NCI-H1436 (cell line): ENCODE measurements around the gene BAAT.
"Not testable (repeated sequence)": the region's sequence is repeated elsewhere in the genome, so short reads cannot be mapped to it uniquely, and the experiment has no call there.

Experiments
- DNase-seq: peaks from one replicate; lab custom pipeline; 2025; lab: John Stamatoyannopoulos, UW

Gene BAAT

DNA sequence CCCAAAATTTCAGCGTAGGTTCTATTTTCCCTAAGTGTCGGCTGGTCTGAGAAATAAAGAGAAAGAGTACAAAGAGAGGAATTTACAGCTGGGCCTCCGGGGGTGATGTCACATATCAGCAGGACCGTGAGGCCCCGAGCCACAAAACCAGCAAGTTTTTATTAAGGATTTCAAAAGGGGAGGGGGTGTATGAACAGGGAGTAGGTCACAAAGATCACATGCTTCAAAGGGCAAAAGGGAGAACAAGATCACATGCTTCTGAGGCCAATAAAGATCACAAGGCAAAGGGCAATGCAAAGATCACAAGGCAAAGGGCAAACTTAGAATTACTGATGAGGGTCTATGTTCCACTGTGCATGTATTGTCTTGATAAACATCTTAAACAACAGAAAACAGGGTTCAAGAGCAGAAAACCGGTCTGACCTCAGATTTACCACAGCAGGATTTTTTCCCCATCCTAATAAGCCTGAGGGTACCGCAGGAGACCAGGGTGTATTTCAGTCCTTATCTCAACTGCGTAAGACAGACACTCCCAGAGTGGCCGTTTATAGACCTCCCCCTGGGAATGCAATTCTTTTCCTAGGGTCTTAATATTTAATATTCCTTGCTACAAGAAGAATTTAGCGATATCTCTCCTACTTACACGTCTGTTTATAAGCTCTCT lies at the start of gene BAAT:
BAAT (minus strand) TSS at position 134 of the 664 bp plus-strand sequence. CDS start 13,602 bp downstream, outside the sequence.
- DNase-seq = not testable (repeated sequence)

DNA sequence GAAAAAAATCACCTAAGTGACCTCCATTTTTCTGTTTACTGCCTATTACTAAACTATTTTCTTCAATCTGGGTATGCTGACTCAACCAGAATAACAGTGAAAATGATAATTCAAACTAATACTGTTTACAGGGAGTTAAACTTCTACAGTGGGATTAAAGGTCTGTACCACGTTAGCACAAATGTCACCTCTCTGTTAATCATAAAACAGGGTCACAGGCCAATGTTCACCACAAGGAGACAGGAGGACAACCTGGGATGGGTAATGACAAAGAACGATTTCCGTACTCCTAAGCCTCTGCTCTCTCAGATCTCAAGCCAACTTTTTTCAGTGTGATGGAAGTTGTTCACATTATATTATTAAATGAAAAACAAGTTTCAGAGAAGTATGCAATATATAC lies 48.4 kb upstream of the BAAT start:
- no peak for DNase-seq

DNA sequence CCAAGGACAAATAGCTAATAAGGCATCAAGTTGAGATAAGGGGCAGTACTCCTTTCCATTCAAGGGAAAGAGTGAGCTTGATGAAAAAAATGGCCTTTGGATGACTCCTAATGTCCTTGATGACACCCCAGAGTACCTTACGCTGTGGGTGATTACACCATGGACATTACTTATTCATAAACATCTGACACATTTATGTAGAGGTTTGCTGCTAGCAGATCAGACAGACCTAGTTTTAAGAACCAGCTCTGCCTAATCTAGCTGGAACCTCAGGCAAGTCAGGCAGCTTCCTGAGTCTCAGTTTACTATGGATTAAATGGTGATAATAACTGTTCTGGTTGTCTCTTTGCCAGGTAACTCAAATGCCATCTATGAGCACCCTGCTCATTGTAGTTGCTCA lies 47.9 kb upstream of the BAAT start:
- no peak for DNase-seq

DNA sequence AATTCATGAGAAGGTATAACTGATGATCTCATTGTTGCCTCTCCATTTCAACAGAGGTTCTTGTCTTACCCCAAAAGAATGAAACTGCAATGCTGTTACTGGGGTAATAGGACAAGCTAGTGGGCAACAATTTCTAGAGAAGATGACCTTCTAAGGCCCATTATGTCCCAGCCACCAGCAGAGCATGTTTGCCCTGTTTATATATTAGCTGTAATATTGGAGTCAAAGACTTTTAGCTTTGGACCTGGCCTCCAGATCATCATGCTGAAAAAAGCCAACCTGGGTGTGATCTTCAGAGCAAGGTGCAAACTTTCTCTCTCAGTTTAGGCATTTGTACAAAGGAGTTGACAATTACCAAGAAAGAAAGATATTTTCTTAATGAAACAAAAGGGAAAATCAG lies 47.4 kb upstream of the BAAT start:
- no peak for DNase-seq

DNA sequence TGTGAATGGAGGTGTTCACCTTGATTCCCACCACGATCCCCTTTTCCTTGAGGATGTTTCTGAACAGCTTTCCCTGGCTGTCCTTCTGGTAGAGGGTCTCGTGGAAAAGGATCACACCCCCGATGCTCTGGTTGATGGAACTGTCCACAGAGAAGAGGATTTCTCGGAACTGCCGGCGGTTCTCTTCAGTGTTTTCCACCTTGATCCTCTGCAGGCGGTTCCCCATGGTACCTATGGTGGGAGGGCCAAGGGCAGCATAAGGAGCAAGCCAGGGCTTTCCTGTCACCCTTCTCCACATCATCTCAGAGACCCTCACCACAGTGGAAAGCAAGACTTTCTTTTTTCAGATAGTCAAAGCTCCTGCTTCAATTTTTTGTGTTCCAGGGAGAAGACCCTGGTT lies 44.9 kb upstream of the BAAT start:
- no peak for DNase-seq

DNA sequence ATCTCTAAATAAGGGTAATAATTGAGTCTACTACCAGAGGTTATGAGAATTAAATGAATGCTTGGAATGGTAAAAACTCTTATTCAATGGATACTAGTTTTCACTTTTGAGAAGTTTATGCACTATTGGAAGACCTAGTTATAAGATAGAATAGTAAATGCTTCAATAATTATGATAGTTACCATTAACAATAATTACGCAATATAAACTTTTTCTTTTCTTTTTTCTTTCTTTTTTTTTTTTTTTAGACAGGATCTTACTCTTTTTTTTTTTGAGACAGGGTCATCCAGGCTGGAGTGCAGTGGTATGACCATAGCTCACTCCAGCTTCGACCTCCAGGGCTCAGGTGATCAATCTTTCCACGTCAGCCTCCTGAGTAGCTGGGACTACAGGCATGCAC lies 44.1 kb upstream of the BAAT start:
- DNase-seq = no peak

DNA sequence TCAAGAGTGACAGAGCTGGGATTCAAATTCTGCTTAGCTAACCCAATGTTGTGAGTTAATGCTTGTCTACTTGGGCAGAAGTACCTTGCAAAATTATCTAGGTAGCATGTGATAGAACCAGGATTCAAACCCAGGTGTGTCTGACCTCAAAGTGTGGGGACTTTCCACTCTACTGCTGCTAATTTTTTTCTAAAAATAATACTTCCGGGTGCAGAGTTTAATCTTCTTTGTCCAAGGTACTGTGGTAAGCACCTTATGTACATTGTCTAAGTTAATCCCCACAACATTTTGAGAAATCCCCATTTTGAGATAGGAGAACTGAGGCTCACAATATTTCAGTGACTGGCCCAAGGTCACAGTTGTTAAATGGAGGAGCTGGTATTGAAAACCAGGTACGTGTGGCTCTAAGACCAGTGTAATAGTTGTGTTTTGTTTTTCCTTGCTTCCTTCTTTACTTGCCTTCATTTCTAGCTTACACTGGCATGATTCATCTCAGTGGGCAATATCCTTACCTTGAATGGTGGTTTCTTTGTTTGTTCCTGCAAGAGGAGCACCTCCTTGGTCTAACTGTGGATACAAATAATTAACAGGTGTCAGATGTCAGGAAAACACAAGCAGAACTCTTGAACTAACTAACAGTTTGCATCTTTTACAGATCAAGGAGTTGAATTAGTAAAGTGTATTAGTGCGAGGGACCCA lies 43.3 kb upstream of the BAAT start:
- no peak for DNase-seq

DNA sequence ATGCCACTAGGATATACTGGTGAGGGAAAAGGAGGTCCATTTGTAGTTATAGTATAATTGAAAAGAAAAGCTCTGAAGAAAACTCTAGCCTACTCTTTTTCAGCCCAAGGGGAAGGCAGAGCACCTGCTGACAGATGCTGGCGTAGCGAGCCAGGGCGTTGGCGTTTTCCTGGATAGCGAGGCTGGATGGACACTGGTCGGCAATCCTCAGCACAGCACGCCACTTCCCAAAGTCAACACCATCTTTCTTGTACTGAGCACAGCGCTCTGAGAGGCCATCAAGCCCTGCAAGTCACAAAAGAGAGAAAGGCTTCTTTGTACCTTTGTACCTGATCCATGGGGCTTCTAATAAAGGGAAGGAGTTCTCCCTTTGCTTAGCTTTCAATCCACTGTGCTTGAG lies 42.6 kb upstream of the BAAT start:
- DNase-seq = no peak

DNA sequence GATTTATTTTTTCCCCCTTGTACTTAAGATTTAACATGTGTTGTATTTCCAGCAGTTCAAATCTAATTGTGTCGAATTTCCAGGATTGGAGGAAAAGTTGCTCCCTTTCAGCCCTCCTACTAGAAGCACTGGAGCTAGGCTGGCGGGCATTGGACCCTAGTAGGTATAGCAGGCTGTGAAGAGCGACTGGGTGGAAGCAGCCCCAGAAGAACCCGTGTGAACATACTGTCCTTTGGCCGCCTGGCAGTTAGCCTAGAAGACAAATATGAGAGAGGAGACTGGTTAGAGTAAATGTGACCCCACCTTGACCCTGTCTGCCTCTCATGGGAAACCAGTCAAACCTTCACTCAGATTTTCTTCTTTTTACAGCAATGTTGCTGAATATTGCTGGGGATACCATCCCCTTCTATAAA lies 36.9 kb upstream of the BAAT start:
- no peak for DNase-seq

DNA sequence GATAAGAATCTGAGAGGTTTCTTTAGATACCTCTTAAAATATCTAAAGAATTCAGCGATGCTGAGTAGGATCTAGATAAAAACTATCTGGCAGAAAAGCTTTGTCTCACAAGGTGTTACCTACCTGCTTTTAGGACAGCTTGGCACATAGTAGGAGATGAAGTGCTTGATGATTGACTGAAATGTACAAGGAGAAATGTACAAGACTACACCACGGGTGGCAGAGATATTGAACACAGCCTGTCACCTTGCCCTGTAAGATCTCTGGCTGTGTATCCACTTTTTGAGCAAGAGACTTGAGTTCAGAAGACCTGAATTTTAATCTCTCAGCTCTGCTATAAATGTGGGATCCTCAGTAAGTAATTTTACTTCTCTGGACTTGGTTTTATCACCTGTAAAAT lies 35.1 kb upstream of the BAAT start:
- no peak for DNase-seq

DNA sequence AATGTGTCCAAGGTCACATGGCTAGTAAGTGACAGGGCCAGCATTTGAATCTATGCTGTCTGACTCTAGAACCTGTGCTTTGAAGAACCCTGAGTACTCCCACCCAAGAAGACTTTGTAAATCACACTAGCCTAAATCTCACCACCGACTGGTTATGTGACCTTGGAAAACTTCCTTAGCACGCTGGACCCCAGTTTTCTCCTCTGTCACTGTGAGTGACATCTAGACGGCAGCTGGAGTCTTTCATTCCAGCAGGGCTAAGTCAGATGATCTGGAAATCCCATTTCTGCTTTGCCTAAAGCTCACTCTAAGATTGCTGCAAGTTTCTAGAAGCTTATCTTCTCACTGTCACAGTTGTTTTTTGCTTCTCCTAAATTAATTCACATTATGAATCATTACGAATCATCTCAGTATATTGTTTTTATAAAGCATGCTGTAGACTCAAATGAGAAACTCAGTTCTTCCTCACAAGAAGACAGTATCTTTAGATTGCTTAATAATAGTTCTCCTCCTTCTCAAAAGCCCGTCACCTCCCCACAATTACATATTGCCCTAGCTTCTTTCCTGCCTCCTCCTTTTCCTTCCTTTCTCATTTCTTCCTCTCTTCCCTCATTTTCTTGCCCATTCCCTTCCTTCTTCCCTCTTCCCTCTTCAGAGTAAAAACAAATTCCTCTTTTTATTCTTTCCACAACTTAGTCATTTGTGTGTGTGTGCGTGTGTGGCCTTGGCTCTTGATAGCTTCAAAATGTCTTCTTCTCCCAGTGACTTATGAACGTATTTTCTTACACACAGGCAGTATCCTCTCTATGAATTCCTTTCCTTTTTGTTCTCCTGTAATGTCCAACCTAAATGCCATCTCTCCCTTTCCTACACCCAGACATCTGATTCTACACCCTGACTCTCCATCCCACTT lies 34.0 kb upstream of the BAAT start:
- no peak for DNase-seq

DNA sequence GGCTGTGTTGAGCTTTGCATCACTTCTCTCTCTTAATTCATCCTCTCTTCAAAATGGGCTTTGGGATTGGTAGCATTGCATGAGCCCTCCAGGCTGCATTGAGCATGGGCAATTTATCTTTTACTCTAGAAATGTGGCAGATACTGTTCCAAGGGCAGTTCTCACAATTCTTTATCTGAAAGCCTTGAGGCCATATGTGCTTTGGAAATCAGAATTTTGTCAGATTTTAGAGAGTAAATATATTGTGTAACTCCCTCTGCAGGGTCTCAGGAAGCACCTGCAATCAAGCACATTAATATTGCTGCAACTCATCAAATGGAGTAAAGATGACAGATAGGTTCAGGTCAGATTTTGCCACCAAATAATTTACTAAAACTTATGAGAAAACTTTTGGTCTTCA lies 33.2 kb upstream of the BAAT start:
- no peak for DNase-seq

DNA sequence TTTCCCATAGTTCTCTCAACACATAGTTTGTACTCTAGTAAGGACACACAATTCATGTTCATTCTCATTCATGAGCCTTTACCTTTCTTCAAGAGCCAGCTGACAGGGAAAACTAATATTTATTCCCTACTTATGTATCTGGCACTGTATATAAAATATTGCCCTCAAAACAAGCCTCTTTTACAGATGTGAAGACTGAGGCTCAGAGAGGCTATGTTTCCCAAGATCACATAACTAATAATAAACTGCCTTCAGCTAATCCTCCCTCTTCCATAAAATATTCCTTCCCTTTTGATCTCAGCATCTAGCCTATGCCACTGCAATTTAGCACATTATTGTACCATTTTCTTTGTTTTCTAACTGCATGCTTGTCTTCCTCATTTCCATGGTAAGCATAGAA lies 32.6 kb upstream of the BAAT start:
- no peak for DNase-seq

DNA sequence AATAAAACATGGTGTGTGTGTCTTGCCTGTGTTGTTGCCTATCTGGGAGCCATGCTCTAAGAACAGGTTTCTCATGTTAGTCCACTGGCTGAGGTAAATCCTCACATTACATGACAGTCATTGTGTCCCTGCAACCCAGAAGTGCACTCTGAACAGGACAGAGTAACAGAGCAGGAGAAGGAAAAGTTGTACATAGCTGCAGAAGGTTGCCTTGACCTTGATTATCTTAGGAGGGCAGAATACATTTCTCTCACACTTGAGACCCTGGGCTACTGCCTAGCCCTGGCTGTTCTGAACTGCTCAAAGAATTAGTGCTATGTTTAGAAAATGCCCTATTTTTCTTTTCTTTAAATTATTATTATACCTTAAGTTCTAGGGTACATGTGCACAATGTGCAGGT lies 30.8 kb upstream of the BAAT start:
- DNase-seq = no peak

DNA sequence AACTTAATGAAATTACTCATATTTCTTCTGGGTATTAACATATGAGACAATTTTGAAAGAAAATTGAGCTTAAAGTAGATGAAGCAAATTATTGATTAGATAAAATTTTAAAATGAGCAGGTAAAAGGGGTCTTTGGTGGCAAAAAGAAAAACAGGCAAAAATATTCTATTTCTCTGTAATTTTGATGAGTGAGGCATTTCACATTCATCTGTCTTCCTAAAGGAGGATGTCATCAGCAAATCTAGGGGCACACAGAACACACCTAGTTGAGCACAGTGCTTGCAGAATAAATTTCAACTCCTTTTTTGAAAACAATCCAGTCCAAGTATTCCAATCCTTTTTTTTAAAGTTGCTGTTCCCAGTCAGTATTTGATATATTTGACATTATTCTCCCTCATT lies 30.0 kb upstream of the BAAT start:
- DNase-seq = no peak

DNA sequence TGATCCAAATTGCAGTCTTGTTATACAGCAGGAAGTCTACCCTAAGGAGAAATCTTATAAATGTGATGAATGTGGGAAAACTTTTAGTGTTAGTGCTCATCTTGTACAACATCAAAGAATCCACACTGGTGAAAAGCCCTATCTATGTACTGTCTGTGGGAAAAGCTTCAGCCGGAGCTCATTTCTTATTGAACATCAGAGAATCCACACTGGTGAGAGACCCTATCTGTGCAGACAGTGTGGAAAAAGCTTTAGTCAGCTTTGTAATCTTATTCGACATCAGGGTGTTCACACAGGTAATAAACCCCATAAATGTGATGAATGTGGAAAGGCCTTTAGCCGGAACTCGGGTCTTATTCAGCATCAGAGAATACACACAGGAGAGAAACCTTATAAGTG lies 24.3 kb upstream of the BAAT start:
- DNase-seq = no peak

DNA sequence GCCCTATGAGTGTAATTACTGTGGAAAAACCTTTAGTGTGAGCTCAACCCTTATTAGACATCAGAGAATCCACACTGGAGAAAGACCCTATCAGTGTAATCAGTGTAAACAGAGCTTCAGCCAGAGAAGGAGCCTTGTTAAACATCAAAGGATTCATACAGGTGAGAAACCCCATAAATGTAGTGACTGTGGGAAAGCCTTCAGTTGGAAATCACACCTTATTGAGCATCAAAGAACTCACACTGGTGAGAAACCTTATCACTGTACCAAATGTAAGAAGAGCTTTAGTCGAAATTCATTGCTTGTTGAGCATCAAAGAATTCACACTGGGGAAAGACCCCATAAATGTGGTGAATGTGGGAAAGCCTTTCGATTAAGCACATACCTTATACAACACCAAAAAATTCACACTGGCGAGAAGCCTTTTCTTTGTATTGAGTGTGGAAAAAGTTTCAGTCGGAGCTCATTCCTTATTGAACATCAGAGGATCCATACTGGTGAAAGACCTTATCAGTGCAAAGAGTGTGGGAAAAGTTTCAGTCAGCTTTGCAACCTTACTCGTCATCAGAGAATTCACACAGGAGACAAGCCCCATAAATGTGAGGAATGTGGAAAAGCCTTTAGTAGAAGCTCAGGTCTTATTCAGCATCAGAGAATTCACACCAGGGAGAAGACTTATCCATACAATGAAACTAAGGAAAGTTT lies 23.7 kb upstream of the BAAT start:
- no peak for DNase-seq

DNA sequence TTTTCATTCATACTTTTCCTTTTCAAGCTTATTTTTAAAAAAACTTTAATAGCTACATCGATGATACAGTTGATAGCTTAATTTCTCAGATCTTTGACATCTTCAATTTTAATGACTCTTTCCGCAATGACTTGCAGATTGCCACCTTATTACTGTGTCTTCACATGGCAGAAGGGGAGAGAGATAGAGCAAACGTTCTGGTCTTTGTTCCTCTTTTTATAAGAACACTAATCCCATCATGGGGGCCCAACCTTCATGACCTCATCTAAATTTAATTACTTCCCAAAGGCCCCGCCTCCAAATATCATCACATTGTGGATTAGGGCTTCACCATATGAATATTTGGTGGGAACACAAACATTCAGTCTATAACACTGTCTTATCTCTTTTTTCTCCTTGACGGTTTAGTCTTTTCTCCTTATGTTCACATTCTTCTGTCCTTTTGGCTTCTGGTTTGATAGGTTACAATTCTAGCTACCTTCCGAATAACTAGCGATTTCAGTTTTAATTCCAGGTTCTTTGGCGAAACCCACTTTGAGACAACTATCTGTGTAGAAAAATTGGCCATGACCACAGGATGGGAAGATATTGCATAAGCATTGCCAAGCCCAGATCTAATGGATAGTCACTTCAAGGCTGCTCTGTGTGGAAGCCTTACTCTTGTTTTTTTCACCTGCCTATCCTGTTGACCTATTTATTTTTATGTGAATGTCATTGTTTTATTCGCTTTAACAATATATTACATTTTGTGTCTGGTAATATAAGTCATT lies 18.9 kb upstream of the BAAT start:
- no peak for DNase-seq

DNA sequence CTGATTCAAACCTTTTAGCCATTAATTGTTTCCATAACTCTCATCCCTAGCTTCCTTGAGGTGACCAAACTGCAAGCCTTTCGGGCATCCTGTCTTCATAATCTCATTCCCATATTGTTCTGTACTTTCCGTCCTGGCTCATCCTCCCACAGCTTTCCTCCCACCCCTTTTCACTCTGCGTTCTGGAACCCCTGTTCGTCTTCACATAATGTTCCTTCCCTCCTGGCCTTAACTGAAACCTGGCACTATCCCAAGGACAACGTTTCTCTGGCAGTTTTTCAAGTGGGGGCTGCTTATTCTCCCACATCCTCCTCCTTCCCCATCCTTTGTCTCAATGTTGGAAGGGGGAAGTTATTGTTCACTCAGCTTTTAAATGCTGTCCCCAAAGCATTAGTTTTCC lies 15.3 kb upstream of the BAAT start:
- no peak for DNase-seq

DNA sequence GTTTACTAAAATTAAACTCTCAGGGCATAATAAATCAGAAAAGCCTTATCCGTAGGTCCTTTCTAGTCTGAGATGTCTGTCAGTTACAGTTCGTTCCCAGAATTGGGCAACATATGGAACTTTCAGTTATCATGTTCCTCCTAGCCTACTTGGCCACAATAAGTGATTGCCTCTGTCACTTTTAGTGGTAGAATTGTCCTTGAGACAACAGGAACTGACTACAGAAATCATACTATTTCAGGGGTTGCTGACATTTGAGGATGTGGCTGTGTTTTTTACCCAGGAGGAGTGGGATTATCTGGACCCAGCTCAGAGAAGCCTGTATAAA lies 14.8 kb upstream of the BAAT start:
- DNase-seq = no peak

DNA sequence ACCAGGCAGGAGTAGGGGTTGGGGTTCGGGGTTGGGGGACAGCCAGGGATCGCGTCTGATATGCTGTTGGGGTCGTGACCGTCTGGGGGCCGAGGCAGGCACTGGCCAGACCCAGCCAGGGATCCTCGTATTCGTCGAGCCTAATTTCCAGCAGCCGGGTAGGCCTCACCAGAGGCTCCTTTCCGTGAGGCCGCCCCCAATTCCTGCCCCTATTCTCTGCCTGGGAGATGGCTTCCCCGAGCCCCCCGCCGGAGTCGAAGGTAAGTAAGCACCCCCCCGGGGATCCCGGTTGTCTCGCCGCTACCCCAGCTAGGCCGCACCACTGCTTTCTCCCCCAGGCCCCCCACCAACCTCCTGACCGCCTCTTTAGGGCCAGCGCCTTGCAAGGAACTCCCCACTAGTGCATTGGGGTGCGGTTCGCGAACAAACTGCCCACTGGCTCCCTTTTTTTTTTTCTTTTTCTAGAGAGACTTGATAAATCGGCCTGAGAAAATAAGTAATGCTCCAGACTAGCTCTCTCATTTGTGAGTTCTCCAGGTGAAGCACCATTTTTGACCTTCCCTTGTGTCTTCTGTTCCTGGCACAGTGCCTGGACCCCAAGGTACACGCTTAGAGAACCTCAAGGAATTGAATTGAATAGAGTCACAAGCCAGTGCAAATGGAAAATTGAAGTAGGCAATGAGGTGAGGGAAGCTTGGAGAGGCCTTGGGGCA lies 14.3 kb upstream of the BAAT start:
- no peak for DNase-seq
